H1 (cell line): Measurements from ENCODE around the gene SHROOM3. TPM values are rescaled to one million over a fixed set of nuclear protein-coding genes. Genes with fewer than 3 reads are reported as not detected.

Experiments
- CTCF ChIA-PET: fragments of 300-600 bp; sonication (Branson Sonifier 250); formaldehyde crosslinking; loops from one replicate; lab custom pipeline; 2021; ENCODE audit not compliant: partially characterized antibody; lab: Charles Lee
- POLR2A ChIA-PET: fragments of 300-600 bp; sonication (Branson Sonifier 250); formaldehyde crosslinking; loops from one replicate; lab custom pipeline; 2021; ENCODE audit warnings: inconsistent platforms; ENCODE audit not compliant: partially characterized antibody; lab: Charles Lee
- DNase-seq, 2 experiments: peaks; one replicate each; pipeline versions ENCODE4 v3.0.0 to v3.0.0-alpha.2; 2010 to 2022; ENCODE audit warnings: low spot score in 2 of 2, low read depth in 1 of 2, mixed read lengths in 1 of 2
- FAIRE-seq: peaks from 2 replicates; lab custom pipeline; 2011; peaks lifted over from hg19 to GRCh38; lab: Jason Lieb, UNC
- H2AFZ ChIP-seq: 2 replicates; pipeline ENCODE4 v1.8.1; 2012; ENCODE audit warnings: low read length, inconsistent platforms
- H2AK5ac ChIP-seq: 2 replicates; pipeline ENCODE4 v1.6.1; 2013; ENCODE audit warnings: low read depth, low read length
- H2BK120ac ChIP-seq: replicated peaks from 2 replicates; pipeline ENCODE3; 2013; ENCODE audit warnings: low read depth, low read length, inconsistent platforms
- H2BK12ac ChIP-seq: 2 replicates; pipeline ENCODE4 v1.6.1; 2013; ENCODE audit warnings: low read depth, low read length
- H2BK15ac ChIP-seq: 2 replicates; pipeline ENCODE4 v1.6.1; 2013; ENCODE audit warnings: low read length
- H2BK20ac ChIP-seq: 2 replicates; pipeline ENCODE4 v1.6.1; 2013; ENCODE audit warnings: low read length
- H2BK5ac ChIP-seq: 2 replicates; pipeline ENCODE4 v1.6.1; 2013; ENCODE audit warnings: low read depth, low read length
- H3K14ac ChIP-seq: 2 replicates; pipeline ENCODE4 v1.6.1; 2013; ENCODE audit warnings: inconsistent platforms; ENCODE audit not compliant: insufficient read length
- H3K18ac ChIP-seq: 2 replicates; pipeline ENCODE4 v1.6.1; 2013; ENCODE audit warnings: low read length; ENCODE audit errors: extremely low read depth
- H3K23ac ChIP-seq: 2 replicates; pipeline ENCODE4 v1.6.1; 2013; ENCODE audit warnings: inconsistent platforms; ENCODE audit not compliant: insufficient read length
- H3K23me2 ChIP-seq: 2 replicates; pipeline ENCODE4 v1.6.1; 2013; ENCODE audit warnings: low read depth, low read length
- H3K27ac ChIP-seq: 2 replicates; pipeline ENCODE4 v1.6.1; 2011; ENCODE audit warnings: low read depth, low read length, inconsistent platforms
- H3K27me3 ChIP-seq, 4 experiments: replicated peaks in 1 of 4; 1 replicate in 1 of 4; 2 replicates in 3 of 4; pipeline versions ENCODE4 v1.6.1 to v1.8.1; 2011 to 2013; ENCODE audit warnings: low read length in 3 of 4, mild to moderate bottlenecking in 3 of 4, inconsistent platforms in 2 of 4, mixed read lengths in 2 of 4, moderate library complexity in 1 of 4; ENCODE audit not compliant: control insufficient read depth in 3 of 4, insufficient read depth in 3 of 4; ENCODE audit errors: extremely low read depth in 1 of 4
- H3K36me3 ChIP-seq, 4 experiments: 2 replicates each; pipeline versions ENCODE4 v1.6.1 to v1.8.1; 2011 to 2013; ENCODE audit warnings: mild to moderate bottlenecking in 4 of 4, low read length in 3 of 4, moderate library complexity in 2 of 4, control low read depth in 1 of 4, inconsistent platforms in 1 of 4; ENCODE audit not compliant: insufficient read depth in 4 of 4, control insufficient read depth in 2 of 4
- H3K4ac ChIP-seq: replicated peaks from 2 replicates; pipeline ENCODE3; 2013; ENCODE audit warnings: low read length, low read depth, mixed read lengths, inconsistent platforms; ENCODE audit not compliant: insufficient read length
- H3K4me1 ChIP-seq, 4 experiments: replicated peaks in 1 of 4; 1 replicate in 1 of 4; 2 replicates in 3 of 4; pipeline versions ENCODE4 v1.6.1 to v1.8.1; 2011 to 2013; ENCODE audit warnings: low read length in 3 of 4, inconsistent platforms in 2 of 4, mixed read lengths in 1 of 4; ENCODE audit not compliant: insufficient read depth in 4 of 4, control insufficient read depth in 3 of 4
- H3K4me2 ChIP-seq, 2 experiments: 2 replicates each; pipeline versions ENCODE4 v1.6.1 to v1.8.1; 2011 to 2013; ENCODE audit warnings: low read depth in 2 of 2, low read length in 2 of 2, control low read depth in 1 of 2, inconsistent platforms in 1 of 2, mild to moderate bottlenecking in 1 of 2; ENCODE audit not compliant: insufficient read depth in 1 of 2
- H3K4me3 ChIP-seq, 4 experiments: fragments of 200-600, 300-600 bp in 1 of 4; sonication (generic), shearing (Covaris generic), sonication (Bioruptor Twin) in 1 of 4; 2 replicates each; pipeline versions ENCODE4 v1.5.1 to v1.8.1; 2011 to 2016; ENCODE audit warnings: low read length in 4 of 4, low read depth in 3 of 4, control low read depth in 2 of 4, inconsistent platforms in 2 of 4, mild to moderate bottlenecking in 2 of 4, mixed read lengths in 1 of 4, moderate library complexity in 1 of 4; ENCODE audit not compliant: insufficient read depth in 2 of 4; ENCODE audit errors: extremely low read depth in 1 of 4
- H3K56ac ChIP-seq: replicated peaks from 2 replicates; pipeline ENCODE3; 2013; ENCODE audit warnings: low read depth, mild to moderate bottlenecking, mixed read lengths, low read length, inconsistent platforms; ENCODE audit not compliant: insufficient read length
- H3K79me1 ChIP-seq: 2 replicates; pipeline ENCODE4 v1.6.1; 2013; ENCODE audit warnings: low read depth, low read length, control low read depth
- H3K79me2 ChIP-seq, 2 experiments: 2 replicates each; pipeline versions ENCODE4 v1.6.1 to v1.8.1; 2012 to 2013; ENCODE audit warnings: low read length in 2 of 2, mild to moderate bottlenecking in 2 of 2, inconsistent platforms in 1 of 2; ENCODE audit not compliant: insufficient read depth in 2 of 2, control insufficient read depth in 1 of 2
- H3K9ac ChIP-seq, 4 experiments: replicated peaks in 1 of 4; 1 replicate in 1 of 4; 2 replicates in 3 of 4; pipeline versions ENCODE4 v1.6.1 to v1.8.1; 2011 to 2013; ENCODE audit warnings: low read depth in 3 of 4, low read length in 3 of 4, control low read depth in 2 of 4, mild to moderate bottlenecking in 2 of 4, moderate library complexity in 2 of 4, inconsistent platforms in 1 of 4; ENCODE audit errors: extremely low read depth in 1 of 4
- H3K9me3 ChIP-seq, 2 experiments: 2 replicates each; pipeline versions ENCODE4 v1.6.1 to v1.8.1; 2012 to 2013; ENCODE audit warnings: mild to moderate bottlenecking in 2 of 2, moderate library complexity in 2 of 2, control low read depth in 1 of 2, inconsistent platforms in 1 of 2, low read depth in 1 of 2, low read length in 1 of 2, mixed read lengths in 1 of 2; ENCODE audit not compliant: insufficient read depth in 2 of 2
- H4K20me1 ChIP-seq, 2 experiments: replicated peaks in 1 of 2; 2 replicates each; pipeline versions ENCODE3 to v1.8.1; 2011 to 2013; ENCODE audit warnings: inconsistent platforms in 2 of 2, low read length in 2 of 2, mild to moderate bottlenecking in 1 of 2; ENCODE audit not compliant: insufficient read depth in 2 of 2, control insufficient read depth in 1 of 2
- H4K5ac ChIP-seq: 2 replicates; pipeline ENCODE4 v1.6.1; 2013; ENCODE audit warnings: low read length, low read depth, mixed read lengths, inconsistent platforms; ENCODE audit not compliant: insufficient read length
- H4K8ac ChIP-seq: 2 replicates; pipeline ENCODE4 v1.8.0; 2013; ENCODE audit warnings: mild to moderate bottlenecking, moderate library complexity, low read length, inconsistent platforms; ENCODE audit not compliant: insufficient read depth; ENCODE audit errors: extremely low read depth
- H4K91ac ChIP-seq: replicated peaks from 2 replicates; pipeline ENCODE3; 2013; ENCODE audit warnings: low read length, mixed read lengths, inconsistent platforms; ENCODE audit not compliant: insufficient read length
- TAF1 ChIP-seq: IDR thresholded peaks from 2 replicates; pipeline ENCODE4 v1.6.1; 2011; ENCODE audit warnings: mild to moderate bottlenecking, low read depth, low read length
- WGBS, 2 experiments: shearing (Covaris generic) in 1 of 2; methylation state at CpG; one replicate each; pipeline versions ENCODE4 v1.1.6 to v1.1.7; 2013 to 2015; ENCODE audit warnings: low lambda C conversion rate in 2 of 2, mixed read lengths in 2 of 2, inconsistent platforms in 1 of 2, low coverage in 1 of 2, missing lambda C conversion rate in 1 of 2; ENCODE audit not compliant: insufficient replicate concordance in 2 of 2, insufficient coverage in 1 of 2, insufficient read length in 1 of 2; ENCODE audit errors: extremely low coverage in 1 of 2, missing lambda C conversion rate in 1 of 2; 5-methylcytosine and 5-hydroxymethylcytosine counted together
- polyA plus RNA-seq, 7 experiments: library from polyadenylated mRNA; depleted of rRNA in 3 of 7; stranded (reverse) in 5 of 7; unstranded in 2 of 7; fragments of >200 nt in 5 of 7; fragments of 200-250 nt in 2 of 7; gene quantifications; 1 replicate in 5 of 7; 2 replicates in 1 of 7; 4 replicates in 1 of 7; pipeline versions ENCODE4 v1.2.1 to v1.2.3, GENCODE V29; 2011 to 2013; ENCODE audit warnings: missing spikeins in 2 of 7, mixed read lengths in 2 of 7
- total RNA-seq: library from RNA; stranded (reverse); fragmentation: NEBNext Ultra II Directional; extraction: Animal tissue kit (Norgen Biotek cat#: 25700); gene quantifications from 2 replicates; pipeline ENCODE4 v1.2.1, GENCODE V29; 2021

The SHROOM3 gene
- total and polyA plus RNA-seq, 2 of the 8 experiments (the other 6 are each of a cell fraction or from before 2014, with no cell fraction given) = 15.8 to 34.0 TPM

DNA sequence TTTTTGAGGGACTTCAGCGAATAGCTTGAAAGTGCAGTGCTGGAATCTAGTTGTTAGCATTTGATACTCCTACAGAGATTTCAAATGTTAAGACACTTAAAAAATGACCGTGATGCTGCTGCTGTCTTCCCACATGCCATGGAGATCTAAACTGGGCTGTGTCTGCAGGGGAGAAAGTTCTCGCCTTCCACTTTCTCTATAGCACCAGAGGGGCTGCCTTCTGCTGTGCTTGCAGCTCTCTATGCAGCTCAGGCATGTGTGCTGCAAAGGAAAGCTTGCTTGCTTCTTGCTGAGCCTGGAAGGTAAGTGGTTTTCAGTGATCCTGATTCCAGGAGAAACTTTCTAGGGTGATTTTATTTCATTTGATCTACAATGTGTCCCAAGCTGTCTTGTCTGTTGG is 325.2 kb downstream of the SHROOM3 start:
- FAIRE-seq = no peak
- Histone ChIP-seq H2BK15ac (no peak overlapping the region), H3K4me2 (no peak overlapping the region), H4K91ac (no peak overlapping the region), H2AFZ (no peak overlapping the region), H3K27me3 (no peaks in the 10 kb centered on the region), H4K8ac (no peak overlapping the region), H3K4me1 (no peaks in the 10 kb centered on the region), H3K79me2 (no peaks in the 10 kb centered on the region), H3K79me1 (no peaks in the 10 kb centered on the region; the same call in 1 of the 2 replicates), H2BK20ac (no peak overlapping the region), H3K36me3 (peaks cover 13 to 50% (median 33%) of the 10 kb centered on the region in 4 experiments; a peak in 7 of 8 replicates), H3K9me3 (no peaks in the 10 kb centered on the region), H3K23ac (no peak overlapping the region), H3K14ac (no peak overlapping the region), H2BK12ac (no peak overlapping the region), H3K56ac (no peak overlapping the region), H2AK5ac (no peak overlapping the region), H4K20me1 (no peaks in the 10 kb centered on the region), H2BK120ac (no peak overlapping the region), H3K9ac (no peak overlapping the region), H3K18ac (no peak overlapping the region), H4K5ac (no peak overlapping the region), H3K23me2 (no peaks in the 10 kb centered on the region), H2BK5ac (no peak overlapping the region; the same call in 1 of the 2 replicates), H3K27ac (no peak overlapping the region), H3K4ac (no peak overlapping the region), H3K4me3 (no peak overlapping the region)
- 92% methylated on average over 3 of the region's 3 CpGs; no CpG with 5 or more reads in 1 of the 2 experiments for WGBS, 2 experiments
- TF ChIP-seq TAF1 = no peak
- no peak for DNase-seq
- ChIA-PET POLR2A (interaction anchor here (0.7 kb wide), 1 partner anchor 27 kb away, joined by 3 read pairs; no protein-coding TSS in a partner anchor), CTCF (interaction anchor here (0.7 to 1.8 kb wide), 15 partner anchors 11 to 333 kb away, joined by 3 to 8 read pairs (median 3); no protein-coding TSS in a partner anchor)
